ENCODE data around the gene NUP214. TPM values are rescaled to one million over a fixed set of nuclear protein-coding genes. Genes with fewer than 3 reads are reported as not detected.
"Not testable (repeated sequence)": the region's sequence is repeated elsewhere in the genome, so short reads cannot be mapped to it uniquely, and the experiment has no call there.

NUP214 gene
- polyA plus RNA-seq, 1 of the 3 experiments (the other 2 are of a cell fraction), result 8.0 TPM

DNA sequence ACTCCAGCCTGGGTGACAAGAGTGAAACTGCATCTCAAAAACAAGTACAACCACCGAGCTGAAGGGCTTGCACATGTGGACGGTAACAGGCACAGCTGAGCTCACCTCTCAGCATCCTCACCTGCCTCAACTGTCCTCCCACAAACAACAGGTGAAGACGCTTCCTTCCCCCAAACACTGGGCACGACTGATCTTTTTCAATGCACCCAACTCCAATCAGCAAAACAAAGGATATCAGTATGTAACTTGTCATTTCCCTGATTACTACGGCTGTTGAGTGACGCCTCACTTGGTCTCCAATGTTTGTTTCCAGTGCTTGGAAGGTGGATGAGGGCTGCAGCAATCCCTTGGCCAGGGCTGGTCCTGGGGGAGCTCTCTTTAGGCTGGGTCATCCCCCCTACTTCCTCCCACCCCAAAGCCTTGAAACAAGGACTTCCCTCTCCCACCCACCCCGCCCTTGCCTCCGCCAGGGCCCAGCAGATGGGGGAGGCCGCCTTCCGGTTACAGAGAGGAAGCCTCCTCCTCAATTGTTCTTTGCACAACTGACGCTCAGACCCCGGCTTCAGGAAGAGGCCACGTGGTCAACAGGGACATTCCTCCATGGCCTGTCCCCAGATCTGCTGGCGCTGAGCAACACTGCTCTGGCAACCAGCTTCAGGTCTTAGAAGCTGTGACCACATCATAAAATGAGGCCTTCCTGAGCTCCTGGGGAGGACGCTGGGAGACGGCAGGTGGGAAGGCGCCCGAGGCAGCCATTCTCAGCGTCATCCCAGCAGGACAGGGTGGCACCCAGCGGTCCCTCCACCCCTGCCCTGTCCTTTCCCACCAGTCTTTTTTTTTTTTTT lies 145.0 kb downstream of the NUP214 start (continued):
- TF ChIP-seq, protein P1, sequence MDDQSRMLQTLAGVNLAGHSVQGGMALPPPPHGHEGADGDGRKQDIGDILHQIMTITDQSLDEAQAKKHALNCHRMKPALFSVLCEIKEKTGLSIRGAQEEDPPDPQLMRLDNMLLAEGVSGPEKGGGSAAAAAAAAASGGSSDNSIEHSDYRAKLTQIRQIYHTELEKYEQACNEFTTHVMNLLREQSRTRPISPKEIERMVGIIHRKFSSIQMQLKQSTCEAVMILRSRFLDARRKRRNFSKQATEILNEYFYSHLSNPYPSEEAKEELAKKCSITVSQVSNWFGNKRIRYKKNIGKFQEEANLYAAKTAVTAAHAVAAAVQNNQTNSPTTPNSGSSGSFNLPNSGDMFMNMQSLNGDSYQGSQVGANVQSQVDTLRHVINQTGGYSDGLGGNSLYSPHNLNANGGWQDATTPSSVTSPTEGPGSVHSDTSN (IDR thresholded peaks at IDR 0.05), result no peak
- TF ChIP-seq RCOR1 (IDR thresholded peaks at IDR 0.05; ENCODE audit: low read length), result no peak
- TF ChIP-seq MEF2A (IDR thresholded peaks at IDR 0.05; ENCODE audit: borderline replicate concordance, low read depth), result no peak
- TF ChIP-seq ELF1 (IDR thresholded peaks at IDR 0.05), result no peak
- TF ChIP-seq, protein P2, sequence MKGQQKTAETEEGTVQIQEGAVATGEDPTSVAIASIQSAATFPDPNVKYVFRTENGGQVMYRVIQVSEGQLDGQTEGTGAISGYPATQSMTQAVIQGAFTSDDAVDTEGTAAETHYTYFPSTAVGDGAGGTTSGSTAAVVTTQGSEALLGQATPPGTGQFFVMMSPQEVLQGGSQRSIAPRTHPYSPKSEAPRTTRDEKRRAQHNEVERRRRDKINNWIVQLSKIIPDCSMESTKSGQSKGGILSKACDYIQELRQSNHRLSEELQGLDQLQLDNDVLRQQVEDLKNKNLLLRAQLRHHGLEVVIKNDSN (IDR thresholded peaks at IDR 0.05; ENCODE audit: borderline replicate concordance, low read depth), result no peak

DNA sequence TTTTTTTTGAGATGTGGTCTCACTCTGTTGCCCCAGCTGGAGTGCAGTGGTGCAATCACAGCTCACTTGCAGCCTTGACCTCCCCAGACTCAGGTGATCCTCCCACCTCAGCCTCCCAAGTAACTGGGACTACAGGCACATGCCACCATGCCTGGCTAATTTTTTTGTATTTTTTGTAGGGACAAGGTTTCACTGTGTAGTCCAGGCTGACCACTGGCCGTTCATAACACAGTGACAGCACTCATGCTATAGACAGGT lies 145.6 kb downstream of the NUP214 start:
- H3K36me3 ChIP-seq (replicated peaks in 1 of 2; ENCODE audit: control insufficient read depth in 1 of 2, insufficient read depth in 2 of 2, low read length in 1 of 2); H3K4me2 ChIP-seq; H3K27ac ChIP-seq (ENCODE audit: low read depth in 2 of 2, low read length in 1 of 2); H3K79me2 ChIP-seq (ENCODE audit: insufficient read depth); POLR2A ChIA-PET; DNase-seq; H4K20me1 ChIP-seq (ENCODE audit: insufficient read depth); H3K27me3 ChIP-seq (ENCODE audit: insufficient read depth); H2AFZ ChIP-seq (ENCODE audit: low read depth); H3F3A ChIP-seq (replicated peaks; ENCODE audit: insufficient read depth); H3K9me2 ChIP-seq; H3K4me3 ChIP-seq (ENCODE audit: low read depth in 2 of 2, low read length in 1 of 2); H3K4me1 ChIP-seq (ENCODE audit: control insufficient read depth in 1 of 2, insufficient read depth in 2 of 2, low read depth in 1 of 2, low read length in 1 of 2); H3K9me3 ChIP-seq; H3K9ac ChIP-seq: not testable (repeated sequence)
- CTCF ChIA-PET, result interaction anchor here (0.8 kb wide), 1 partner anchor 92 kb away, joined by 3 read pairs; no protein-coding TSS in a partner anchor
- 93% methylated on average over 1 of the region's 1 CpG for WGBS (ENCODE audit: low lambda C conversion rate)

DNA sequence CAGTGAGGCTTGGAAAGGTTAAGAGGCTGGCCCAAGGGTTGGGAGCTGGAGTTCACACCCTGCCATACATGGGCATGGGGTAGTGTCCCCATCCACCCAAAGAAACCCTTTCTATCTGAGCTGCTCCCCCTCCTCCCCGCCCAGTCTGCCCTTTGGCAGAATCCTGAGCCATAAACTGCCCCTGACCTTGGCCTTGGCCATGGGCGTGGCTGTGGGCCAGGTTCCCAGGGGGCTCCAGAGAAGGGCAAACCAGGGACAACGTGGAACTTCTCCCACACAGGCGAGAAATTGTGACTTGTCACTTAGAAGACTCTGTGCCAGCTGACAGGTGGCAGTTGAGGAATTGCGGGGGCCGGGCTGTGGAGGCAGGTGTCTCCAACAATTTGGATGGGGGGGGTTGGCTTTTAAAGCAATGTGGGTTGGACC lies 146.1 kb downstream of the NUP214 start:
- H3K4me3 ChIP-seq (ENCODE audit: low read depth in 2 of 2, low read length in 1 of 2), result no peak overlapping the region
- H3K9me2 ChIP-seq, result no peaks in the 10 kb centered on the region
- H2AFZ ChIP-seq (ENCODE audit: low read depth), result no peak overlapping the region
- DNase-seq, result no peak
- H4K20me1 ChIP-seq (ENCODE audit: insufficient read depth), result no peaks in the 10 kb centered on the region
- CTCF ChIA-PET, result interaction anchor here (1.2 kb wide), 1 partner anchor 65 kb away, joined by 3 read pairs; no protein-coding TSS in a partner anchor
- POLR2A ChIA-PET, result no interaction called here
- H3K9me3 ChIP-seq, result no peaks in the 10 kb centered on the region
- TF ChIP-seq NFIC (IDR thresholded peaks at IDR 0.05; ENCODE audit: borderline replicate concordance) (no peak), TCF12 (IDR thresholded peaks at IDR 0.05) (no peak), YY1 (IDR thresholded peaks at IDR 0.05; ENCODE audit: low read depth) (no peak), FOSL2 (IDR thresholded peaks at IDR 0.05; ENCODE audit: borderline replicate concordance, low read depth) (no peak), SIN3A (IDR thresholded peaks at IDR 0.05; ENCODE audit: borderline replicate concordance, low read depth, low read length) (no peak), CHD2 (IDR thresholded peaks at IDR 0.05; ENCODE audit: low read length, partially characterized antibody) (no peak)
- TF ChIP-seq, protein P2 (IDR thresholded peaks at IDR 0.05; ENCODE audit: borderline replicate concordance, low read depth), result no peak
- TF ChIP-seq, protein P3, sequence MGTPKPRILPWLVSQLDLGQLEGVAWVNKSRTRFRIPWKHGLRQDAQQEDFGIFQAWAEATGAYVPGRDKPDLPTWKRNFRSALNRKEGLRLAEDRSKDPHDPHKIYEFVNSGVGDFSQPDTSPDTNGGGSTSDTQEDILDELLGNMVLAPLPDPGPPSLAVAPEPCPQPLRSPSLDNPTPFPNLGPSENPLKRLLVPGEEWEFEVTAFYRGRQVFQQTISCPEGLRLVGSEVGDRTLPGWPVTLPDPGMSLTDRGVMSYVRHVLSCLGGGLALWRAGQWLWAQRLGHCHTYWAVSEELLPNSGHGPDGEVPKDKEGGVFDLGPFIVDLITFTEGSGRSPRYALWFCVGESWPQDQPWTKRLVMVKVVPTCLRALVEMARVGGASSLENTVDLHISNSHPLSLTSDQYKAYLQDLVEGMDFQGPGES (IDR thresholded peaks at IDR 0.05; ENCODE audit: low read depth, low read length), result no peak
- H3K79me2 ChIP-seq (ENCODE audit: insufficient read depth), result no peaks in the 10 kb centered on the region
- H3F3A ChIP-seq (replicated peaks; ENCODE audit: insufficient read depth), result no peaks in the 10 kb centered on the region
- 81% methylated on average over 6 of the region's 6 CpGs for WGBS (ENCODE audit: low lambda C conversion rate)
- no peak overlapping the region for H3K4me2 ChIP-seq
- no peak overlapping the region for H3K9ac ChIP-seq
- H3K27me3 ChIP-seq (ENCODE audit: insufficient read depth), result no peaks in the 10 kb centered on the region
- no peaks in the 10 kb centered on the region for H3K36me3 ChIP-seq (replicated peaks in 1 of 2; ENCODE audit: control insufficient read depth in 1 of 2, insufficient read depth in 2 of 2, low read length in 1 of 2)
- H3K4me1 ChIP-seq (ENCODE audit: control insufficient read depth in 1 of 2, insufficient read depth in 2 of 2, low read depth in 1 of 2, low read length in 1 of 2), result no peaks in the 10 kb centered on the region; a peak in 1 of 4 replicates
- no peak overlapping the region for H3K27ac ChIP-seq (ENCODE audit: low read depth in 2 of 2, low read length in 1 of 2)

Data from SK-N-SH (cell line).